ENCODE measurements around the gene DNALI1.
"Not testable (repeated sequence)": the region's sequence is repeated elsewhere in the genome, so short reads cannot be mapped to it uniquely, and the experiment has no call there.

DNALI1 gene

GRCh38 chr1:37556712-37557196 lies at the start of gene DNALI1:
DNALI1 (plus strand) TSS chr1:37556940; CDS start chr1:37556995, 55 bp downstream.
- no peak for DNase-seq (ENCODE audit: low read depth in 4 of 4, low spot score in 1 of 4)

- no peak for DNase-seq (ENCODE audit: low read depth in 4 of 4, low spot score in 1 of 4)
Observed at GRCh38 chr1:37509181-37509580, 47.6 kb upstream of the DNALI1 start.

DNA sequence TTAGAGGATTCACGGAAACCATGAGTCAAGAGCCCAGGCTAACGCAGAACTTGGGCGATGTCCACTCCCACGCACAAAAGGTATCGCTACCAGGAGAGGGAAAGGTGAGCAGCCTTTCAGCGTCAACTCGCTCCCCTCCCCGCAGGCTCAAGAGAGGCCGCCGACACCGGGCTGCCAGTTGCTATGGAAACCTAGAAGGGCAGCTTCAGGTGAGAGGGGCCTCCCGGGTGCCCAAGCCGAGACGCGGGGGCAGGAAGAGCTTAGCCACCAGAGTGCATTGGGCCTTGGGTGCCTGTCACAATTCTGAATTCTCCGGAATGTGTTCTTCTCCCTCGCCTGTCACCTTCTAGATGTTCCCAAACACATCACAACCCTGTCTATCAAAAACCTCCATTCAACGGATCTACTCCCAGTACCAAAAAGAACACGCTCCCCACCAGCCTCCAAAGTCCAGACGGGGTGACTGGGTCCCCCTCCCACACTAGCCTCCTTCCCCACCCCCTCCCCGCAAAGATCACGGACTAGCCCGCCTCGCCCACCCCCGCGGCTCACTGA lies 42.9 kb upstream of the DNALI1 start:
- DNase-seq (ENCODE audit: low read depth in 4 of 4, low spot score in 1 of 4) = peak; percentile 16 to 48 (median 34)

DNA sequence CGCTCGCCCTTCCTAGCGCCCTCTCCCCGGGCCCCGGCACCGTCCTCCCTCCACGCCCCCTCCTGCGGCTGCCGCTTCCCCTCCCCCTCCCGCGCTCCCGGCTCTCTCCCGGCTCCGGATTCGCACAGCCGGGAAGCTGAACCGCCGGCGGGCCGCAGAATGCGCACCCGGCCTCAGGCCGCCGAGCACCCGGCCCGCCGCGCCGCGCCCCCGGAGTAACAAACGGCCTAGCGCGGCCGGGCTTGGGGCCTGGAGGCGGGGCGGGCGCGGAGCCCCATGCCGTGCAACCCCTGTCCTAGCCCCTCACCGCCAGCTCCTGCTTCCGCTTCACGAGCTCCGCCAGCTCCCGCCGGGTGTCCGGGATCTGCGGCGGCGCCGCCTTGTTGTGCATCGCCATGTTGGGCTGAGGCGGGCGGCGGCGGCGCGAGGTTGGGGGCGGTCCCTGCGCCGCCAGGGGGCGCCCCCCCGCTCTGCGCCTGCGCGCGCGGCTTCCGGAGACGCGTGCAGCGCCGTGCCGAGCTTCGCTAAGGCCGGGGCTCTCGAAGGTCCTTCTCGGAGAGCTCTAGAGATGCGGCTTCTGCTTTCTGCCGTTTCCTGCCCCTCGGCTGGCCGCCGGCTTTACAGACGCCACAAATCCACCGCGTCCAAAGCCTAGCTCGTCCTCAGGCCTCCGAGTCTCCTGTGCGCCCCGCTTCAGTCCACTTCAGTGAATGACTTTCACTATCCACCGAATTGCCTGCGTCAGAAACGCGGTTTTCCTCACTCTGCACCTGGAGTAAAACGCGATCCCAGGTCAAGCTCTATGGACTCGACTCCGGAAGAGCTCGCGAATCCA lies 42.2 kb upstream of the DNALI1 start, which contains the start of gene MEAF6:
MEAF6 (minus strand) TSS at position 417 of the 835 bp plus-strand sequence; CDS start at position 397, 20 bp downstream.
- DNase-seq (ENCODE audit: low read depth in 4 of 4, low spot score in 1 of 4) = peak; percentile 68 to 74 (median 72)

DNA sequence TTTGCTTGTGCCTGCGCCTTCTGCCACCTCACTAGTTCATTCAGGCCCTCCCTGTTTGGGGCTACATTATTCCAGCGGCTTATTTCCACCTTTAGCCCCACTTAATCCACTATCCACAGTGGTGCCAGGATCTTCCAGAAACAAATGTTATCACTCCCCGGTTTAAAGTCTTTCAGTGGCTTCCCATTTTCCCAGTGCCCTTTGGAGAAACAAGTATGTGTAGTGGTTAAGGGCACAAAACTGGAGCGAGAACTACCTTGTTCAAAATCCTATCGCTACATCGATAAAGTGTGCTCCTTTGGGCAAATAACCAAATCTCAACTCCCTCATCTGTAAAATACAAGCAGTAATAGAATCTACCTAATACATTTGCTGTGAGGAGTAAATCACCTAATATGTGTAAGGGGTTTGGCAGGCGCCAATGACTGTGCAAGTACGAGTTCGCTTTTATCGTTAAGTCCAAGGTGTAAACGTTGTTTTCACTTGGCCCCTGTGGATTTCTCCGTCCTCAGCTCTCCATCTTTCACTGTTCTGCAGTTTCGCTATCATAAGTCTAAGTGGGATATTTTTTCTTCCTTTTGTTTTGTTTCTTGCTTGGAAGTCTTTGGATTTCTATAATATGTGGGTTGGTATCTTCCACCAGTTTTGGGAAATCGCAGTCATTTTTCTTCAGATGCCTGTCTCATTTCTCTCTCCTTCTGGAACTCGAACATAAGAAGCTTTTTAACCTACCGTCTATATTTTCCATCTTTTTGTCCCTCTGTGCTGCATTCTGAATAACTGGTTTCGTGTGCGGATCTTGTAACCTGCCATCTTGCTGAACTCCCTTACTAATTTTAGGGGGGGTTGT lies 41.3 kb upstream of the DNALI1 start:
- no peak for DNase-seq (ENCODE audit: low read depth in 4 of 4, low spot score in 1 of 4)

- DNase-seq (ENCODE audit: low read depth in 4 of 4, low spot score in 1 of 4) = no peak
Observed at GRCh38 chr1:37517569-37517968, 39.2 kb upstream of the DNALI1 start.

DNA sequence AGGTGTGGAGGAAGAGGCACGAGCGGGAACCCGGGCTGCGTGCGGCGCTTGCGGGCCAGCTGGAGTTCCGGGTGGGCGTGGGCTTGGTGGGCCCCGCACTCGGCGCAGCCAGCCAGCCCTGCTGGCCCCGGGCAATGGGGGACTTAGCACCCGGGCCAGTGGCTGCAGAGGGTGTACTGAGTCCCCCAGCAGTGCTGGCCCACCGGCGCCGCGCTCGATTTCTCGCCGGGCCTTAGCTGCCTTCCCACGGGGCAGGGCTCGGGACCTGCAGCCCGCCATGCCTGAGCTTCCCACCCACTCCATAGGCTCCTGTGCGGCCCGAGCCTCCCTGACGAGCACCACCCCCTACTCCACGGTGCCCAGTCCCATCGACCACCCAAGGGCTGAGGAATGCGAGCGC lies 38.5 kb upstream of the DNALI1 start:
- not testable (repeated sequence) for DNase-seq (ENCODE audit: low read depth in 4 of 4, low spot score in 1 of 4)

GRCh38 chr1:37518929-37519328 lies 37.8 kb upstream of the DNALI1 start:
- DNase-seq (ENCODE audit: low read depth in 4 of 4, low spot score in 1 of 4) = peak in 1 of 4 experiments; percentile 6

- DNase-seq (ENCODE audit: low read depth in 4 of 4, low spot score in 1 of 4) = no peak
Observed at GRCh38 chr1:37519613-37520012, 37.1 kb upstream of the DNALI1 start.

DNA sequence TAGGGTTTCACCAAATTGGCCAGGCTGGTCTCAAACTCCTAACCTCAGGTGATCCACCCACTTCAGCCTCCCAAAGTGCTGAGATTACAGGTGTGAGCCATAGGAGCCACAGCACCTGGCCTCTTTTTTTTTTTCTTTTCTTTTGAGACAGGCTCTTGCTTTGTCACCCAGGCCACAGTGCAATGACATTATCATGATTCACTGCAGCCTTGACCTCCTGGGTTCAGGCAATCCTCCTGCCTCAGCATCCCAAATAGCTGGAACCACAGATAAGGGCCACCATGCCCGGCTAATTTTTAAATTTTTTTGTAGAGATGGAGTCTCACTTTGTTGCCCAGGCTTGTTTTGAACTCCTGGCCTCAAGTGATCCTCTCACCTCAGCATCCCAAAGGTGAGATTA lies 26.9 kb upstream of the DNALI1 start:
- not testable (repeated sequence) for DNase-seq (ENCODE audit: low read depth in 4 of 4, low spot score in 1 of 4)

DNA sequence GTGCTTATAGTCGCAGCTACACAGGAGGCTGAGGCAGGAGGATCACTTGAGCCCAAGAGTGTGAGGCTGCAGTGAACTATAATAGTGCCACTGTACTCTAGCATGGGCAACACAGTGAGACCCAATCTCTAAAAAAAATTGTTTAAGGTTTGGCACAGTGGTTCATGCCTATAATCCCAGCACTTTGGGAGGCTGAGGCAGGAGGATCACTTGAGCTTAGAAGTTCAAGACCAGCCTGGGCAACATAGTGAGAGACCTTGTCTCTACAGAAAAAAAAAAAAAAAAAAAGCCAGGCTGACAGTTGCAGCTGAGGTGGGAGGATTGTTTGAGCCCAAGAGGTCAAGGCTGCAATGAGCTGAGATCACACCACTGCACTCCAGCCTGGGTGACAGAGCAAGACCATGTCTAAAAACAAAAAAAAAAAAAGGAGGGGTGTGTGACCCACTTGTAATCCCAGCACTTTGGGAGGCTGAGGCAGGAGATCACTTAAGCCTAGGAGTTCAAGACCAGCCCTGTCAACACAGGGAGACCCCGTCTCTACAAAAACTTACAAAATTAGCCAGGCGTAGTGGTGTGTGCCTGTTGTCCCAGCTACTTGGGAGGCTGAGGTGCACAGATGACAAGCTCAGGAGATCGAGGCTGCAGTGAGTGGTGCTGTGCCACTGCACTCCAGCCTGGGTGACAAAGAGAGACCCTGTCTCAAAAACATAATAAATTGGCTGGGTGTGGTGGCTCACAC lies 24.2 kb upstream of the DNALI1 start:
- DNase-seq (ENCODE audit: low read depth in 4 of 4, low spot score in 1 of 4) = not testable (repeated sequence)

DNA sequence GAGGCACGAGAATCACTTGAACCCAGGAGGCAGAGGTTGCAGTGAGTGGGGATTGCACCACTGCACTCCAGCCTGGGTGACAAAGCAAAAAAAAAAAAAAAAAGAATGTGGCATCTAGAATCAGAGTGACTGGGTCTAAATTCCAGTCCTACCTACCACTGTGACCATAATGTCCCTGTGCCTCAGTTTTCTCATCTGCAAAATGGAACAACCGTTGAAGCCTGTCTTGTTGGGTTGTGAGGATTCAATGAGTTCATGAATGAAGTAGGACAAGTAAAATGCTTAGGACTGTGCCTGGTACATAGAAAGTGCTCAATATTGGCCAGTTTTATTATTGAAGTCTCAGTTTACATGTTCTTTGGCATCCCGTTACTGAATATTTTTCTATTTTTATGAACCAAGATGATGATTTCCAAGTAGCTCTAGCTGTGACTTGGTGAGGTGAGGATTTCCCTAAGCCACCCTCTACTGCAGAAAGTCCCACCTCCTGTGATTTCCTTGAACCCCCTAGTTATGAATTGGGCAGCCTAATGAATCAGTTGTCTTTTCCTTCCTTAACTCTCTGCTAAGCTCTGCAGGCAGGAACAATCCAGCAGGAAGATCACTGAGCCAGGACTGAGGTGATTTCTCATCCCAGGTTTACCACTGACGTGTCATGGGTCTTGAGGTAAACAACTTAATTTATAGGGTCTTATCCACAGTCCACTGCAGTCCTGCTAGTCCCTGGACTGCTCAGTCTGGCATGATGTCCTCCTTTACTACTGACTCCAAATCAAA lies 23.2 kb upstream of the DNALI1 start:
- no peak for DNase-seq (ENCODE audit: low read depth in 4 of 4, low spot score in 1 of 4)

DNA sequence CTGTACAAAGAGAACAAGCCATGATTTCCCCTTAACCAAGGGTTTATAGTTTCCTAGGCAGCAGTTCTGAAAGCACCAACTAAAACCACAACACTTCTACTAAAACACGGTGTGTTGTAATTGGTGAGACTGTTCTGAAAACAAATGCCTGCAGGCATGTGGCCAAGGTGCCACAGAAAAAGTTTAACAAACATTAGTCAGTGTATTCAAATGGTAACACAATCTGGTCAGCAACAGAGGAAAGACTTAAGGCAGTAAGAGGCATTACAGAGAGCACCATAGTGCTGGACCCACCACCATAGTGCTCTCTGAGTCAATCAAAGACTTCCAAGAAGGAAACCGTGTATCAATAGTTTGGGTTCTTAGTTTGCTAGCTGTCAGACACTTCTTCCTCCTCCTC lies 19.4 kb upstream of the DNALI1 start:
- DNase-seq (ENCODE audit: low read depth in 4 of 4, low spot score in 1 of 4) = no peak

- not testable (repeated sequence) for DNase-seq (ENCODE audit: low read depth in 4 of 4, low spot score in 1 of 4)
Observed at GRCh38 chr1:37539154-37539553, 17.6 kb upstream of the DNALI1 start.

DNA sequence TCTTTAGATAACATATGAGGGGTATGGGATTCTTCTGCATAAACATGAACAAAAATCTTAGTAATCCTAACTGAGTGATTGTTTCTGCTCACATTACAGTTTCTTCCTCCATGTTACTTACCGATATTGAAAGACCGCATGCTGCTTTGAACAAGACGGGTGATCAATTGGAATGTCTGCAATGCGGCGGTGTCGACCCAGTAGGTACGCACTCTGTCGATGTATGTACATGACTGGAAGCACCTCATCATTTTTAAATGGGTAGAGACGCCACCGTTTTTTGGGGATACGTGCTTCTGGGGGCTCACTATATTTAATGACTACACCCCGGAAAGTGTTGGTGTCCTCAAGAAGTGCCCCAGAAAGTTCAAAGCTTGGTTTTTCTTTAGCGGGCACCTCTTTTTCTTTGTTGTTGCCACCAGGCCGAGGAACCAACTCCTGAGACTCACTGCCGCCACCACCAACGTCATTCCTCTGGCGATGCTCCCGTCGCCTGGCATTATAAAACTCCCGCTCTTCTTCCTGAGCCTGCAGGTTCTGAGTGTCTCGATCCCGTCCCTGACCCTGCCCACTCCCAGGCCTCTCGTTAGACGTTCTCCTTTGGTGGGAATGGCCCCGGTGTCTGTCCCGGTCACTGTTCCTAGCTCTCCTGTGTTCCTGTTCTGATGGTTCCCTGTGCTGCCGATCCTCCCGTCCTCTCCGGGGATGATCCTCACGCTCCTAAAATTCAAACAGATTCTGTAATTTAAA lies 16.5 kb upstream of the DNALI1 start:
- no peak for DNase-seq (ENCODE audit: low read depth in 4 of 4, low spot score in 1 of 4)

GRCh38 chr1:37544530-37544929 lies 12.2 kb upstream of the DNALI1 start:
- no peak for DNase-seq (ENCODE audit: low read depth in 4 of 4, low spot score in 1 of 4)

DNA sequence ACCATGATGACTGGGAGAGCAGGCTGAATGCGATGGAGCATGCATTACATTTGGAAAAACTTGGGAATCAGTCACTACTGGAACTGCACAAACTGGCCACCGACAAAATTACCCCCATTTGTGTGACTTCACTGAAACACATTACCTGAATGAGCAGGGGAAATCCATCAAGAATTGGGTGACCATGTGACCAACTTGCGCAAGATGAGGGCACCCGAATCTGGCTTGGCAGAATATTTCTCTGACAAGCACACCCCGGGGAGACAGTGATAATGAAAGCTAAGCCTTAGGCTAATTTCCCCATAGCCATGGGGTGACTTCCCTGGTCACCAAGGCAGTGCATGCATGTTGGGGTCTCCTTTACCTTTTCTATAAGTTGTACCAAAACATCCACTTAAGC lies 11.7 kb upstream of the DNALI1 start:
- no peak for DNase-seq (ENCODE audit: low read depth in 4 of 4, low spot score in 1 of 4)

- DNase-seq (ENCODE audit: low read depth in 4 of 4, low spot score in 1 of 4) = no peak
Observed at GRCh38 chr1:37549341-37549740, 7.4 kb upstream of the DNALI1 start.

- DNase-seq (ENCODE audit: low read depth in 4 of 4, low spot score in 1 of 4) = no peak
Observed at GRCh38 chr1:37553598-37553926, 3.2 kb upstream of the DNALI1 start.
